ENCODE measurements around the gene AMOTL2. TPM values are rescaled to one million over a fixed set of nuclear protein-coding genes. Genes with fewer than 3 reads are reported as not detected.
A peak's percentile ranks its signal among the peaks of the same experiment; 100 is the strongest.

Gene AMOTL2
- total and polyA plus RNA-seq, 2 donors (not counting 3 experiments of a cell fraction or from before 2014, with no cell fraction given), result 130 to 145 TPM

DNA sequence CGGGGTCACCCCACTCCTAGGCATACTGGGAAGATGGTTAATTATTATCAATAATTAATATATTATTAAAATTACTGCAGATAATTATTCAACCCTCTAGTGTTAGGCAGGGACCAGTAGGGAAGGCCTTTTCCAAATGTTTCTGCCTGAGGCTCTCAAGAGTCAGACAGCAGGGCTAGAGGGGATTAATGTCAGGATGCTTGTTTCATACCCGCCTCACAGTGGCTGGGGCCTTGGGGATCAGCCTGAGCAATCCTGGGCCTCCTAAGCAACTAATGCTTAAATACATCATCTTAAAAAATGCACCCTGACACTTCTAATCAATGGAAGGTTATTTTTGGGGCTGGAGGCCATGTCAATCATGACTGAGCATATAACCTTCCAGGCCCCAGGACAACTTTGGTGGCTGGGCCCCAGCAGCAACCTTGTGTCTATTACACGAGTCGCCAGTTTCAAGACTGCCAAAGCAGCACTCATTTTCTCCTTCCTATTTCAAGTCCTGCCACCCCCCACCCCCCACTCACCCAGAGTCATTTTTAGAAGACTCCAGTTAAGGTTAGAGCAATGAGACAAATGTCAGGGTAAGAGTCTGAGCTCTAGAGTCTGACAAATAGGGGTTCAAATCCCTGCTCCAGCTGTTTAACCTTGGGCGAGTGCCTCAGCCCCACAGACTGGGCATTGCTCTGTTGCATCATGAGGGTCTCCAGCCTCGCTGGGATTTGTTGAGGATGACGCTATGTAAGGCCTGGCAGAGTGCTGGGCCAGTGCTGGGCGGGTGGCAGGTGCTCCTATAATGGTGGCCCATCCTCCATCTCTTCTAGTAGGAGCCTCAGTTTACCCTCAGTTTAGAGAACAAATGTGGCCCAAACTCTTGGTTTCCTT lies 6.1 kb downstream of the AMOTL2 start:
- peak overlapping the region; percentile 44 for H3K4me2 ChIP-seq (ENCODE audit: insufficient read depth, low read length)
- H3K36me3 ChIP-seq (ENCODE audit: control insufficient read depth in 2 of 2, extremely low read depth in 1 of 2, insufficient read depth in 2 of 2, low read length in 2 of 2), result peaks cover 47 to 60% of the 10 kb centered on the region in 2 experiments
- H3K9ac ChIP-seq (replicated peaks; ENCODE audit: extremely low read depth, insufficient read depth, low read length), result peak overlapping the region; percentile 64
- H3K79me2 ChIP-seq (ENCODE audit: control insufficient read depth, insufficient read depth, low read length), result peaks cover 66% of the 10 kb centered on the region
- CTCF ChIA-PET, result interaction anchor here (0.8 to 5.9 kb wide), 3 partner anchors 10 to 60 kb away, joined by 3 to 40 read pairs (median 27); no protein-coding TSS in a partner anchor
- H3K9me3 ChIP-seq (replicated peaks; ENCODE audit: control insufficient read depth, insufficient read depth, low read length), result no peaks in the 10 kb centered on the region
- no peak overlapping the region for H2AFZ ChIP-seq (ENCODE audit: low read depth, low read length)
- H3K27ac ChIP-seq (ENCODE audit: insufficient read depth, low read depth, low read length), result peak overlapping the region; percentile 95
- H3K4me3 ChIP-seq (replicated peaks in 1 of 3; ENCODE audit: insufficient read depth in 1 of 3, low read depth in 1 of 3, low read length in 3 of 3), result no peak overlapping the region
- POLR2A ChIA-PET, result interaction anchor here (1.2 to 5.7 kb wide), 3 partner anchors 11 to 115 kb away, joined by 3 to 63 read pairs (median 17); no protein-coding TSS in a partner anchor
- intact Hi-C loops (cut with micrococcal nuclease) (loop anchor here (10.0 kb wide), 1 partner anchor 793 kb away; the partner anchor contains the start of gene CDV3), dilution Hi-C loops (cut with MboI; ENCODE audit: extremely low pct_ligation_motif_present, low sequenced_read_pairs) (no loop called here)
- H3K4me1 ChIP-seq (ENCODE audit: control insufficient read depth, extremely low read depth, insufficient read depth, low read length), result peaks cover 87% of the 10 kb centered on the region
- FAIRE-seq (no peak), DNase-seq (ENCODE audit: low read depth, low spot score) (no peak)
- H3K27me3 ChIP-seq (ENCODE audit: control insufficient read depth in 2 of 2, insufficient read depth in 2 of 2, low read length in 2 of 2), result no peaks in the 10 kb centered on the region
- TF ChIP-seq MAX (IDR thresholded peaks at IDR 0.05; ENCODE audit: insufficient read depth, insufficient read length), result no peak
- TF ChIP-seq POLR2AphosphoS5 (IDR thresholded peaks at IDR 0.05; ENCODE audit: insufficient read depth, low read depth, low read length), result peak; percentile 30
- no peaks in the 10 kb centered on the region for H4K20me1 ChIP-seq (replicated peaks; ENCODE audit: control insufficient read depth, extremely low read depth, insufficient read depth, low read length)
- BruUV-seq (replicated peaks), result no TSS peak
- no peaks in the 10 kb centered on the region for H3K9me1 ChIP-seq (replicated peaks; ENCODE audit: control insufficient read depth, extremely low read depth, insufficient read depth, low read length)

GRCh38 chr3:134366928-134367811 lies 7.1 kb downstream of the AMOTL2 start:
- Histone ChIP-seq H3K9me3 (replicated peaks; ENCODE audit: control insufficient read depth, insufficient read depth, low read length) (no peaks in the 10 kb centered on the region), H4K20me1 (replicated peaks; ENCODE audit: control insufficient read depth, extremely low read depth, insufficient read depth, low read length) (no peaks in the 10 kb centered on the region), H3K4me2 (ENCODE audit: insufficient read depth, low read length) (no peak overlapping the region), H3K27ac (ENCODE audit: insufficient read depth, low read depth, low read length) (peak overlapping the region; percentile 48), H3K4me1 (ENCODE audit: control insufficient read depth, extremely low read depth, insufficient read depth, low read length) (peaks cover 90% of the 10 kb centered on the region), H3K79me2 (ENCODE audit: control insufficient read depth, insufficient read depth, low read length) (peaks cover 66% of the 10 kb centered on the region), H3K27me3 (ENCODE audit: control insufficient read depth in 2 of 2, insufficient read depth in 2 of 2, low read length in 2 of 2) (no peaks in the 10 kb centered on the region), H3K36me3 (ENCODE audit: control insufficient read depth in 2 of 2, extremely low read depth in 1 of 2, insufficient read depth in 2 of 2, low read length in 2 of 2) (peaks cover 56 to 68% of the 10 kb centered on the region in 2 experiments), H3K9ac (replicated peaks; ENCODE audit: extremely low read depth, insufficient read depth, low read length) (no peak overlapping the region), H3K9me1 (replicated peaks; ENCODE audit: control insufficient read depth, extremely low read depth, insufficient read depth, low read length) (no peaks in the 10 kb centered on the region), H2AFZ (ENCODE audit: low read depth, low read length) (no peak overlapping the region), H3K4me3 (replicated peaks in 1 of 3; ENCODE audit: insufficient read depth in 1 of 3, low read depth in 1 of 3, low read length in 3 of 3) (no peak overlapping the region)
- FAIRE-seq (no peak), DNase-seq (ENCODE audit: low read depth, low spot score) (peak; percentile 14)
- TF ChIP-seq GATA2 (IDR thresholded peaks at IDR 0.05; ENCODE audit: insufficient read depth, insufficient read length, low read depth, low read length) (no peak), FOS (IDR thresholded peaks at IDR 0.05; ENCODE audit: borderline replicate concordance, insufficient read depth, low read length) (no peak), POLR2A (IDR thresholded peaks at IDR 0.05; ENCODE audit: low read depth, low read length) (peak; percentile 30), EZH2 (IDR thresholded peaks at IDR 0.05; ENCODE audit: borderline replicate concordance, low read depth, low read length, severe bottlenecking) (no peak), MYC (IDR thresholded peaks at IDR 0.05; ENCODE audit: low read depth, low read length) (no peak), JUN (IDR thresholded peaks at IDR 0.05; ENCODE audit: borderline replicate concordance, insufficient read depth, insufficient read length, low read depth) (no peak), POLR2AphosphoS5 (IDR thresholded peaks at IDR 0.05; ENCODE audit: insufficient read depth, low read depth, low read length) (peak; percentile 13), MAX (IDR thresholded peaks at IDR 0.05; ENCODE audit: insufficient read depth, insufficient read length) (no peak)
- TF ChIP-seq, protein P1, sequence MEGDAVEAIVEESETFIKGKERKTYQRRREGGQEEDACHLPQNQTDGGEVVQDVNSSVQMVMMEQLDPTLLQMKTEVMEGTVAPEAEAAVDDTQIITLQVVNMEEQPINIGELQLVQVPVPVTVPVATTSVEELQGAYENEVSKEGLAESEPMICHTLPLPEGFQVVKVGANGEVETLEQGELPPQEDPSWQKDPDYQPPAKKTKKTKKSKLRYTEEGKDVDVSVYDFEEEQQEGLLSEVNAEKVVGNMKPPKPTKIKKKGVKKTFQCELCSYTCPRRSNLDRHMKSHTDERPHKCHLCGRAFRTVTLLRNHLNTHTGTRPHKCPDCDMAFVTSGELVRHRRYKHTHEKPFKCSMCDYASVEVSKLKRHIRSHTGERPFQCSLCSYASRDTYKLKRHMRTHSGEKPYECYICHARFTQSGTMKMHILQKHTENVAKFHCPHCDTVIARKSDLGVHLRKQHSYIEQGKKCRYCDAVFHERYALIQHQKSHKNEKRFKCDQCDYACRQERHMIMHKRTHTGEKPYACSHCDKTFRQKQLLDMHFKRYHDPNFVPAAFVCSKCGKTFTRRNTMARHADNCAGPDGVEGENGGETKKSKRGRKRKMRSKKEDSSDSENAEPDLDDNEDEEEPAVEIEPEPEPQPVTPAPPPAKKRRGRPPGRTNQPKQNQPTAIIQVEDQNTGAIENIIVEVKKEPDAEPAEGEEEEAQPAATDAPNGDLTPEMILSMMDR (IDR thresholded peaks at IDR 0.05; ENCODE audit: extremely low read depth in 1 of 2, insufficient read depth in 1 of 2, low read depth in 1 of 2, low read length in 2 of 2), result peak in 1 of 2 donors; percentile 17
- dilution Hi-C loops (cut with MboI; ENCODE audit: extremely low pct_ligation_motif_present, low sequenced_read_pairs) (no loop called here), intact Hi-C loops (cut with micrococcal nuclease) (loop anchor here (10.0 kb wide), 1 partner anchor 792 kb away; the partner anchor contains the start of gene CDV3)
- POLR2A ChIA-PET, result interaction anchor here (0.8 to 5.7 kb wide), 6 partner anchors 10 to 119 kb away, joined by 3 to 63 read pairs (median 4); partner anchors contain the start of genes ANAPC13 and CEP63
- CTCF ChIA-PET, result interaction anchor here (0.8 to 5.9 kb wide), 5 partner anchors 9 to 106 kb away, joined by 3 to 40 read pairs (median 17); no protein-coding TSS in a partner anchor
- no TSS peak for BruUV-seq (replicated peaks)

All from endothelial cell of umbilical vein (primary cell).